GM19035 (cell line): Measurements from ENCODE around the gene PHETA2.

Experiments used
- ATAC-seq: cut with Tn5 transposase; IDR thresholded peaks from one replicate; pipeline ENCODE4 v1.9.1; 2021; ENCODE audit not compliant: unreplicated experiment

The PHETA2 gene, protein sequence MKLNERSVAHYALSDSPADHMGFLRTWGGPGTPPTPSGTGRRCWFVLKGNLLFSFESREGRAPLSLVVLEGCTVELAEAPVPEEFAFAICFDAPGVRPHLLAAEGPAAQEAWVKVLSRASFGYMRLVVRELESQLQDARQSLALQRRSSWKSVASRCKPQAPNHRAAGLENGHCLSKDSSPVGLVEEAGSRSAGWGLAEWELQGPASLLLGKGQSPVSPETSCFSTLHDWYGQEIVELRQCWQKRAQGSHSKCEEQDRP

DNA sequence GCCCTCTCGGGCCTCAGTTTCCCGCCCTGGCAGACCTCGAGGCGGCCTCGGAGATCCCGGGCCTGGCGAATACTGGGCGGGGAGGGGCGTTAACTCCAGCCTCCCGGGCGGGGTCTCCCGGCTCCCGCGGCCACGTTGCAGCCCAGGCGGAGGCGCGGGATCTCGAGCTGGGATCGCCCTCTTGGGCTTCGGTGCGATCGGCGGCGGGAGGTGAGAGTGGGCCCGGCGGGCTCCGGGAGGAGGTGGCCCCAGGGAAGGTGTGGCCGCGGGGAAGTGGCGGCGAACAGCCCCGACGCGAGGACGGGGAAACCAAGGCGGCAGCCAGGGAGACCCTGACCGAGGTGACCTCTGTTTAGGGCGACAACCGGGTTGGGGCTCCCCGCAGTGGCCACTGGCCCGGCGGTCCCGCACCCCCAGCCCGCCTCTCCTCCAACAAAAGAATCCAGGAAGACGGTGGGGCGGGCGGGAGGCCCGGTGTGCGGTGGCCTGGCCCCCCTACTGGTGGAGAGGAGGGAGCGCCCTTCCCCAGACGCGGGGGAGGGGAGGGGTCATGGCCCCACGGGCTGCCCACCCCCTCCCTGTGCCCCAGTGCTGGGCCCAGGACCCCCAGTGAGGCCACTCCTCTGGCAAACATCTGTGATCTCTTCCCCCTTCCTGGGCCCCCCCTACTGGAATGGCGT is at the start of gene PHETA2:
Gene PHETA2 (plus strand): TSS at position 117 of the 680 bp plus-strand sequence. CDS start 3,046 bp downstream, outside the sequence.
- no peak for ATAC-seq

DNA sequence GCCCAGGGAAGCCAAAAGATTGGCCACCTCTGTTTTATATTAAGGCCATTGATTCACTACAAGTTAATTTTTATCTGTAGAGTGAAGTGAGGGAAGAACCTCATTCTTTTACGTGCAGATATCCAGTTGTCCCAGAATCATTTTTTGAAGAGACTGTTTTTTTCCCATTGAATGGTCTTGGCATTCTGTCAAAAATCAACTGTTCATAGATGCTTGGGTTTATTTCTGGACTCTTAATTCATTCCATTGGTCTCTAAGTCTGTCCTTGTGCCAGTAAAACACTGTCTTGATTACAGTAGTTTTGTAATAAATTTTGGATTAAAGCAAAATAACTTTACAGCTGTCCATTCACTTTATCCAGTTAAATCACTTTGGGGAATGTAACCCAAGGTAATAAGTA is 48.6 kb upstream of the PHETA2 start:
- no peak for ATAC-seq

DNA sequence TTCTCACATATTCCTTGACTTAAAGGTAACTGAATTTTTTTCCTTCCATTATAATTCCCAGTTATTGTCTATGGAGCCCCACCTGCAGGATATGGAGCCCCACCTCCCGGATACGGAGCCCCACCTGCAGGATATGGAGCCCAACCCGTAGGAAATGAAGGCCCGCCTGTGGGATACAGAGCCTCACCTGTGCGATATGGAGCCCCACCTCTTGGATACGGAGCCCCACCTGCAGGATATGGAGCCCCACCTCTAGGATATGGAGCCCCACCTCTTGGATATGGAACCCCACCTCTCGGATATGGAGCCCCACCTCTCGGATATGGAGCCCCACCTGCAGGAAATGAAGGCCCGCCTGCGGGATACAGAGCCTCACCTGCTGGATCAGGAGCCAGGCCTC is 47.3 kb upstream of the PHETA2 start:
- ATAC-seq = no peak

DNA sequence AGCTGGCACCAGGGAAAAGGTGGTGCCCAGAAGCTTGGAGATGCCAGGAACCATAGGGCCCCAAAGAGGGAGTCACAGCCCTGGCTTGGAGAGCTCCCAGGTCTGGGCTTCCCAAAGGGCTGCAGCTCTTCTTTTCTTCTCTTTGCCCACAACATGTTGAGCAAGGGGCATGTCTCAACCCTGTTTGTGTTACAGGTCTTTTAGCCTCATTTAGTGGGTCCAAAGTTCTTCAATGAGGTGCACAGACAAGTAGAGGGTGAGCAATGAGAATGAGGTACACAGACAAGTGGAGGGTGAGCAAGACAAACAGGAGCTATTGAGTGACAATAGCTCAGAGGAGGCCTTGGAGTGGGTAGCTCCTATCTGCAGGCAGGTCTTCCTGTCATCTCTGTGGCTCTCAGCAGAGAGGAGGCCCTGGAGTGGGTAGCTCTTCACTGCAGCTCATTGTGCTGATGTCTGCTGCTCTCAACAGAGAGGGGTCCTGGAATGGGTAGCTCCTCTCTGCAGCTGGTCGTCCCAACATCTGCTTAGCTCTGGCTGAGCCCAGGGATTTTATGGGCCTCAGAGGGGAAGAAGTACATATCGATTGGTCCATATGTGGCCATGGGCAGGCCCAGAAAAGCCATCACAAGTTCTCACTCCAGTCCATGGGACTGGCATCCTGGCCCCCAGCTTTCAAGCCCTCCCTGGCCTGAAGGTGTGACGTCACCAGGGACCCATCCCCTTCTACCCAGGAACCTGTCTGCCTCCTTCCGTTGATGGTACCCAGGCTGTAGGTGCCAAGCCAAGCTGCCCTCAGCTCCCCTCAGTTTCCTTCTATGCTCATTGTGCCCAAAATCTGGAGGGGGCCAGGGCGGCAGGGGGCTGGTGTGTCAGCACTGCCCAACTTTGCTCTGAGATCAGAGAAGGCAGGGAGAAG is 40.5 kb upstream of the PHETA2 start:
- ATAC-seq = no peak

DNA sequence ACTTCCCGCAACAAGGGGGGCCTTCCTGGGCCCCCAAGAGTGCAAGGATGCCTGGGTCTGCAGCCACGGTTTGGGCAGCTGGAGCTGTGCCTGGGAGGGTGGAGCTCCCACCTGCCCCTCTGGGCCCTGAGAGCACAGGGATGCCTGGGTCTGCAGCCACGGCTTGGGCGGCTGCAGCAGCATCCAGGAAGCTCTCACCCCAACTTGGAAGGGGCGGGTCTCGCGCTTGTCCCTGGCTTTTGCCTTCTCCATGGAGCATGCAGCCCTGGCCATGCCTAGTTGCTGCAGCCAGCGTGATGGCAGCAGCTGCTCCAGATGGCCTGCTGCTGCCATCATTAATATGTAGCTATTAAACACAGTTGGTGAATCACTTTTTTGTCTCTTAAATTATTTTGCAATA is 38.8 kb upstream of the PHETA2 start:
- ATAC-seq = no peak

- ATAC-seq = no peak
Measured at GRCh38 chr22:42039271-42039670, 34.8 kb upstream of the PHETA2 start.

- no peak for ATAC-seq
Measured at GRCh38 chr22:42041784-42042183, 32.3 kb upstream of the PHETA2 start.

DNA sequence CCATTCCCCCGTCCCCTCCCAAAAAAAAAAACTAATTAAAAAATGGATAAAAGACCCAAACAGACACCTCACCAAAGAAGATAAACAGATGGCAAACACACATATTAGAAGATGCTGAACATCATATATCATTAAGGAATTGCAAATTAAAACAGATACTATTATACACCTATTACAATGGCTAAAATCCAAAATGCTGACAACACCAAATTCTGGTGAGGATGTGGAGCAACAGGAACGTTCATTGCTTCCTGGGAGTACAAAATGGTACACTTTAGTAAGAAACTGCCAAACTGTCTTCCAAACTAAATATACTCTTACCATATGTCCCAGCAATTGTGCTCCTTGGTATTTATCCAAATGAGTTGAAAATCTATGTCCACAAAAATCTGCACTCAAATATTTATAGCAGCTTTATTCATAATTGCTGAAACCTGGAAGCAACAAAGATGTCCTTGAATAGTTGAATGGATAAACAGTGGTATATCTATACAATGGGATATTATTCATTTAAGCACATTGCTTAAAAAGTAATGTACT is 23.3 kb upstream of the PHETA2 start:
- ATAC-seq = no peak

DNA sequence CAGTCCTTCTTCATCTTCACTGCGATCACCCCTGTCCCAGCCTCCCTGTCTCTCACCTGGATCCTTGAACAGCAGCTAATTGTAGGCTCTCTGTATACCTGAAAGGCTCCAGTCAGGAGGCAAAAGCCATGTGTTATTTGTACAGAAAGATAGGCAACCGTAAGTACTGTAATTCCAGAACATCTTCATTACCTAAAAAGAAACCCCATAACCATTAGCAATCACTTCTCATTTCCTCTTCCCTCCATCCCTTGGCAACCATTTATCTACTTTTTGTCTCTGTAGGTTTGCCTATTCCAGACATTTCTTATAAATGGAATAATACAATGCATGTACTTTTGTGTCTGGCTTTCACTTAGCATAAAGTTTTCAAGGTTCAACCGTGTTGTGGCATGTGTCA is 21.3 kb upstream of the PHETA2 start:
- no peak for ATAC-seq

DNA sequence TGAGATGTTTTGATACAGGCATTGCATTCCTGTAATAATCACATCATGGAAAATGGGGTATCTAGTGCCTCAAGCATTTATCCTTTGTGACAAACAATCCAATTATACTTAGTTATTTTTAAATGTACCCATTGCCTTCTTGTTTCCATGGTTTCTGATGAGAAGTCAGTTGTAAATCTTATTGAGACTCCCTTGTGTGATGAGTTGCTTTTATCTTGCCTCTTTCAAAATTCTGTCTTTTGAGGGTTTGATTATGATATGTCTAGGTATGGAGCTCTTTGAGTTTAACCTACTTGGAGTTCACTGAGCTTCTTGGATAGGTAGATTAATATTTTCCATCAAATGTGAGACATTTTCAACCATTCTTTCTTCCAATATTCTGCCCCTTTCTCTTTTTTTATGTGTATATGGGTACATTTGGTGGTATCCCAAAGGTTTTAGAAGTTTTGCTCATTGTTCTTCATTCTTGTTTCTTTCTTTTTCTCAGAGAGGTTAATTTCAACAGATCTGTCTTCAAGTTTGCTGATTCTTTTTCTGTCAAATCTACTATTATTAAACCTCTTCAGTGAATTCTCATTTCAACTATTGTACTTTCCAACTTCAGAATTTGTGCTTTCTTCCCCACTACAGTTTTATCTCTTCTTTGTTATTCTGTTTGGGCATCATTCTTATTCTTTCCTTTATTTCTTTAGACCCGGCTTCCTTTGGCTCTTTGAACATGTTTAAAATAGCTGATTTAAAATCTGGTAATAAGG is 17.1 kb upstream of the PHETA2 start:
- no peak for ATAC-seq

GRCh38 chr22:42060489-42060888 is 13.6 kb upstream of the PHETA2 start:
- no peak for ATAC-seq

GRCh38 chr22:42061041-42061440 is 13.0 kb upstream of the PHETA2 start:
- ATAC-seq = no peak

GRCh38 chr22:42062506-42063170 is 11.4 kb upstream of the PHETA2 start:
- no peak for ATAC-seq

- ATAC-seq = no peak
Measured at GRCh38 chr22:42064629-42065028, 9.4 kb upstream of the PHETA2 start.

- no peak for ATAC-seq
Measured at GRCh38 chr22:42065438-42066125, 8.5 kb upstream of the PHETA2 start.

- no peak for ATAC-seq
Measured at GRCh38 chr22:42066126-42066761, 7.8 kb upstream of the PHETA2 start.

DNA sequence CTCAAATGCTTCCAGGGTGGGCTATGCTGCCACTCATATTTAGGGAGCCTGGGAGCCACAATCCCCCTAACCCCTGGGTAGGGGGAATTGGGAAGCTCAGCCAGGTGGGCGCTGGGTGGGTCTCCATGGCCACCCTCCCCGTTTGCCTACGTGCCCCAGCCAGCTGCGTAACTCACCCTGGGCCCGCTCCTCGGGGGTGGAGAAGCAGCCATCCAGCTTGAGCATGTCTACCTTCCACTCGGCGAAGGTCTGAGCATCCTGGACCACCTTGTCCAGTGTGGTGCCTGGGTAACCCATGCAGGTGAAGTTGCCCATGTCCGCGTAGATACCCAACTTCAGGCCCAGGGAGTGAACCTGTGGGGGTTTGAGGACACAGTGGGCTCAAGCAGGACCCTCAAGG is 7.1 kb upstream of the PHETA2 start:
- ATAC-seq = no peak

DNA sequence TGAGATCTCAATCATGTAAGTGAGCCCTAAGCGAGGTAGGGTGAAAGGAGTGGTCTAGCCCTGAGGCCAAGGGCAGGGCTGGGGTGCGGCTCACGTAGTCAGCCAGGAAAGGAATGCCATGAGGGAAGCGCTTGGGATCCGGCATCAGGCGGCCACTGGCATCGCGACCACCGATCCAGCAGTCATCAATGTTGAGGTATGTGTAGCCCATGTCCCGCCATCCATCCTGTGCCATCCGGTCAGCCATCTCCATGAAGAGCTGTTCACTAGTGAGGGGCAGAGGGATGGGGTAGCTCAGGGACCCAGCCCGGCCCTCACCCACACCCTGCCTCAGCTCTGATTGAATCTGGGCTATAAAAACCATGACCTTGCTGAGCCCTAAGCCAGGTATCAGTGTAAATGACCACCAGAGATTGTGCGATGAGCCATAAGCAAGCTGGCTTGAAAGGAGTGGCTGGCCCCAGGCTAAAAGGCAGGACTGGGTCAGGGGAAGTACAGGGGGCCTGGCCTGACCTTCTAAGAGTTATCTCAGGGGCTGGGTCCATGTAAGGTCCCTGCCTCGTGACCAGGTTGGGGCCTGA is 6.3 kb upstream of the PHETA2 start:
- ATAC-seq = no peak

GRCh38 chr22:42068291-42068690 is 5.8 kb upstream of the PHETA2 start:
- ATAC-seq = no peak
